HG03439 (cell line): ENCODE measurements around the gene NR3C1.

ENCODE experiments used
- ATAC-seq: cut with Tn5 transposase; IDR thresholded peaks from one replicate; pipeline ENCODE4 v1.9.1; 2021; ENCODE audit warnings: mild to moderate bottlenecking, moderate library complexity; ENCODE audit not compliant: unreplicated experiment

The NR3C1 gene

GRCh38 chr5:143271431-143271830 is 132.1 kb downstream of the NR3C1 start:
- ATAC-seq, result no peak

DNA sequence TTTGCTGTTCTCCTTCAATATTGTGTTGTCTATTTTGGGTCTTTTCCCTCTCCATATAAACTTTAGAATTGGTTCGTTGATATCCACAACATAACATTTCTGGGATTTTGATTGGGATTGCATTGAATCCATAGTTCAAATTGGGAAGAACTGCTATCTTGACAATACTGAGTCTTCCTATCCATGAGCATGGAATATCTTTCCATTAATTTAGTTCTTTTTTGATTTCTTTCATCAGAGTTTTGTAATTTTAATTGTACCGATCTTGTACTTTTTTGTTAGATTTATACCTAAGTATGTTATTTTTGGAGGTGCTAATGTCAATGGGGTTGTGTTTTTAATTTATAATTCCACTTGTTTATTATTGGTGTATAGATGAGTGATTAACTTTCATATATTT is 135.1 kb downstream of the NR3C1 start:
- no peak for ATAC-seq

DNA sequence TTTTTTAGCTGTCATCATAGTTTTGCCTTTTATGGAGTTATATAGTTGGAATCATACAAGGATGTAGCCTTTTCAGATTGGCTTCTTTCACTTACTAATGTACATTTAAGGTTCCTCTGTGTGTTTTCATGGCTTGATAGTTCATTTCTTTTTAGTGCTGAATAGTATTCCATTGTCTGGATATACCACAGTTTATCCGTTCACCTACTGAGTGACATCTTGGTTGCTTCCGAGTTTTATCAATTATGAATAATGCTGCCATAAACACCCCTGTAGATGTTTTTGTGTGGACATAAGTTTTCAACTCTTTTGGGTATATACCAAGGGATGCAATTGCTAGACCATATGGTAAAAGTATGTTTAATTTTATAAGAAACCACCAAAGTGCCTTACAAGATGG is 136.3 kb downstream of the NR3C1 start:
- no peak for ATAC-seq

DNA sequence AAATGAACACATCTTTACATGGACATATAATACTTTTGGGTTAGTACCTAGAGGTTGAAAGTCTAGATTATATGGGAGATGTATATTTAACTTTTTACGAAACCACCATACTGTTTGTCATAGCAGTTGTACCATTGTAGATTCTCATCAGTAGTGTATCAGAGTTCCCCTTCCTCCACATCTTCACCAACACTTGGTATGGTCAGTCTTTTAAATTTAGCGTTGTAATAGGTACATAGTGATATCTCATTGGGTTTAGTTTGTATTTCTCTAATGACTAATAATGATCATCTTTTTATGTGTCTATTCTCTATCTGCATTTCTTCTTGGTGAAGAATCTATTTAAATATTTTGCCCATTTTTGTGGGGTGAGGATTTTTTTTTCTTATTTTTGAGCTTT is 137.5 kb downstream of the NR3C1 start:
- ATAC-seq, result no peak

GRCh38 chr5:143263272-143263810 is 140.1 kb downstream of the NR3C1 start:
- no peak for ATAC-seq

GRCh38 chr5:143262393-143263174 is 140.9 kb downstream of the NR3C1 start:
- ATAC-seq, result peak; percentile 67

DNA sequence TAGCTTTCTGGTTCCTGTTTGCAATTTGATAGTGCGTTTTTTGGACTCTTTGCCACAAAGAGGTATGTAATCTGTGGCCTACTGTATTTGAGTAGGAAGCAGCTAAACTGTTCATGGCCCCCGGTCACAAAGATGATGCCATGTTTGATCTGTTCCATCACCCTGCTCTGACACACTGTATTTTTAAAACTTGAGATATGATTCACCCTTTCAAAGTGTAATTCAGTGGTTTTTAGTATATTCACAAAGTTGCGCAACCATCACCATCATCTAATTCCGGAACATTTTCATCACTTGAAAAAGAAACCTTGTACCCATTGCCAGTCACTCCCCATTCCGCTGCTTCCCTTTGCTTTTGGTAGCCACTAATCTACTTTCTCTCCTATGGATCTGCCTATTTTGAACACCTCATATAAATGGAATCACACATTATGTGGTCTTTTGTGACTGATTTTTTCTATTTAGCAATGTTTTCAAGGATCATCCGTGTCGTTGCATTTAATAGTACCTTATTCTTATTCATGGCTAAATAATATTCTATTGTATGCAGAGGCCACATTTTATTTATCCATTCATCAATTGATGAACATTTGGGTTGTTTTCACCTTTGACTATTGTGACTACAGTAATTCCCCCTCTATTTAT is 141.6 kb downstream of the NR3C1 start:
- ATAC-seq, result no peak

DNA sequence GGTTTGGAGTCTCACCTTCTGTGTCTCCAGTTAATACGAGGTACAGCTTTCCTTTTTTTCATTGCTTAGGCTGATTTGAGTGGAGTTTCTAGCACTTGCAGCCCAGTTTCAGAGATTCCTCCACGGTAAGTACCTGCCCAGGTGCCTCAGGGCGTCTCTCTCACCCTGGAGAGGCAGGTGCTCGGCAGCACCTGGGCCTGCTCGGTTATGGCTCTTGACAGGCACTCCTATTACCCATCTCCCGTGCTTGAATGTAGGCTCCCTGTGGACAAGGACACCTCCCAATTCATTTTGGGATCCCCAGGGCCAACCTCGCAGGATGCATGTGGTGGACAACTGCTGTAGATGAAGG is 144.3 kb downstream of the NR3C1 start:
- ATAC-seq, result no peak

DNA sequence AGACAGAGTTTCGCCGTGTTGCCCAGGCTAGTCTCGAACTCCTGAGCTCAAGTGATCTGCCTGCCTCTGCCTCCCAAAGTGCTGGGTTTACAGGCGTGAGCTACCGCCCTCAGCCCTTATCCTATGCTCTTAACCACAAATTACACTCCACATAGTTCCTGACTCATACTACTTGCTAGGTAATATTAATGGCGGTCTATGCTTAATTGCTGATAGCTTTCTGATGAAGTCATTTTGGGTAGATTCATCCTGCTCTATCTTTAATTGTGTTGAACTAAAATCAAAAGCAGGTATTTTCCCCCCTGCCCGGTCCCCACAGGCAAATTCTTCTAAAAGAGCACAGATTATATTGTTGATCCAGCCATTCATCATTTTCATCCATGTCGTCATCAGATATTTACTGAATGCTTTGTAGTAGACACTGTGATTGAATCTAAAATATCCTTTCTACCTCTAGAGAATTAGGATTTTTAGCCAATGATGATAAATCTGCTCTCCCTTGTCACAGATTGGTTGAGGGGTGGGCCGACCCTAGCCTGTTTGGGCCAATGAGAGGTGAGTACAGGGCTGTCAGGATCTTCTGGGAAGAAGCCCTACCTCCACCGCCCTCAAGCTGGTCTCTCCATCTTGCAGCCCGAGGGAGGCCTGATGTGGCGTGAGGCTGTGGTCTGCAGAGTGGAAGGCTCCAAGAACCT is 144.8 kb downstream of the NR3C1 start:
- ATAC-seq, result no peak

DNA sequence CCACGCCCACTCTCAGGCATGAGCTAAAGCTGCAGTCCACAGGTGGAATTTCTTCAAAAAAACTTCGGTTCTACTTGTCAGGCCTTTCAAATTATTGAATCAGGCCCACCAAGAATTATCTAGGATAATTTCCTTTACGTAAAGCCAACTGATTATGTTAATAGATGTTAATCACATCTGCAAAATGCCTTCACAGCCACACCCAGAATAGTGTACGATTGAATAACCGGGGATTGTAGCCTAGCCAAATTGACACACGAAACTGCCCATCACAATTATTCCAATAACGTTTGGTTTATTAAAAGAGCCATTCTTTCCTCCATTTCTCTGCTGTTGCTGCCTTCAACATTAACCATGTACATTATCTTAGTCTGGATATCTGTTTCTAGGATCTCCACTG is 148.7 kb downstream of the NR3C1 start:
- no peak for ATAC-seq

- no peak for ATAC-seq
These were observed 151.5 kb downstream of the NR3C1 start for GRCh38 chr5:143251946-143252345.

DNA sequence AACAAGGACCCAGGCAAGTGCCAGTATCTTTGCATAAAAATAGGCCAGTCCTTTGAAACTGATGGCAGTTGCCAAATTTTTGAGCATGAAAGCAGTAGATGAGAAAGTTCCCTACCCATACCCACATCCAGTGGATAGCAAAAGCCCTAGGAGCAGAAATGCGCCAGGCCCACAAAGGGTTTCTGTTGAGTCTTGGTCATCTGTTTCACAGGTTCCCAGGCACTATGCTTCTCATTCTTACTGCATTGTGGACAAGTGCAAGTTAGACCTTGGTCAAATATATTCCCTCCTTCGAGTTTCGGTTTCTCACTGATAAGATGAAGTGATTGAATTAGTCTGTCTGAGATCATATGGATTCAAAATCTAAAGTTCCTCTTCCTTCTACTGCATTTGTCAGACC is 152.3 kb downstream of the NR3C1 start:
- ATAC-seq, result no peak

DNA sequence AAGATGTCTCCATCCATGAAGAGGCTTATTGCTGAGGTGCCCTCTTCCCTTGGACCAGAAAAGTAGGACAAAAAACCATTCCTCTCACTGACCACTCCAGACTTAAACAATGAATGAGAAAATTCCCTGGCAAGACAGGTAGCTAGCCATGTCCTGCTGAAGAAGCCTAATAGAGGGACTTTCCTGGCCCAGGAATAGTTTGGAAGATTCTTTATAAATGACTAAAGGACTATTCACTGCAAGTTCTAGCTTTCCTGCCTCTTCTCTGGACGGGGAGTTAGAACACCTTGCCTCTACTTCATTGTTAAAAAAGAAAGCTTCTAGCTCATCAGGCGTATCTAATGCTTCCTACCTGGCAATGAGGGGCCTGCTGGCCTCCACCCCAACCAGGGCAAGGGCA is 153.6 kb downstream of the NR3C1 start:
- no peak for ATAC-seq

GRCh38 chr5:143248822-143249579 is 154.5 kb downstream of the NR3C1 start:
- ATAC-seq, result no peak

- no peak for ATAC-seq
These were observed 155.1 kb downstream of the NR3C1 start for GRCh38 chr5:143248391-143248790.

GRCh38 chr5:143247134-143247815 is 156.2 kb downstream of the NR3C1 start:
- no peak for ATAC-seq

- no peak for ATAC-seq
These were observed 157.4 kb downstream of the NR3C1 start for GRCh38 chr5:143245929-143246561.

DNA sequence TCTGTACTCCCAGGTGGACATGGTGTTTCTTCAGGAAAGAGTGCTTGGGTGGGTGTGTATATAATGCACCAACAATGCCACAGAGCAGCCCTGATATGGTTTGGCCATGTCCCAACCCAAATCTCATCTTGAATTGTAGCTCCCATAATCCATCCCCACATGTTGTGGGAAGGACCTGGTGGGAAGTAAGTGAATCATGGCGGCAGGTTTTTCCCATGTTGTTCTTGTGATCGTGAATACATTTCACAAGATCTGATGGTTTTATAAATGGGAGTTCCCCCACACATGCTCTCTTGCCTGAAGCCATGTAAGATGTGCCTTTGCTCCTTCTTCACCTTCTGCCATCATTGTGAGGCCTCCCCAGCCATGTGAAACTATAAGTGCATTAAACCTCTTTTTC is 158.5 kb downstream of the NR3C1 start:
- no peak for ATAC-seq

- ATAC-seq, result no peak
These were observed 159.3 kb downstream of the NR3C1 start for GRCh38 chr5:143244000-143244736.
